IgD-negative memory B cell (primary cell): ENCODE data around the gene MYL2. TPM values are rescaled to one million over a fixed set of nuclear protein-coding genes. Genes with fewer than 3 reads are reported as not detected.
A peak's percentile ranks its signal among the peaks of the same experiment; 100 is the strongest.
"Not testable (repeated sequence)": the region's sequence is repeated elsewhere in the genome, so short reads cannot be mapped to it uniquely, and the experiment has no call there.

ENCODE experiments used
- H3K27ac Mint-ChIP-seq, 3 donors: one replicate each; pipeline ENCODE4 v1.8.0; 2020 to 2022; ENCODE audit warnings: mild to moderate bottlenecking in 3 of 3, mixed read lengths in 3 of 3, moderate library complexity in 1 of 3
- H3K27me3 Mint-ChIP-seq: one replicate; pipeline ENCODE4 v1.8.0; 2021; ENCODE audit warnings: mixed read lengths
- H3K36me3 Mint-ChIP-seq: one replicate; pipeline ENCODE4 v1.8.0; 2020; ENCODE audit warnings: mild to moderate bottlenecking, mixed read lengths
- H3K4me1 Mint-ChIP-seq, 3 donors: one replicate each; pipeline ENCODE4 v1.8.0; 2020 to 2022; ENCODE audit warnings: mixed read lengths in 3 of 3, mild to moderate bottlenecking in 1 of 3
- H3K4me3 Mint-ChIP-seq, 4 donors: one replicate each; pipeline ENCODE4 v1.8.0; 2020 to 2022; ENCODE audit warnings: mild to moderate bottlenecking in 4 of 4, mixed read lengths in 4 of 4, moderate library complexity in 3 of 4
- H3K9me3 Mint-ChIP-seq, 3 donors: one replicate each; pipeline ENCODE4 v1.8.0; 2020 to 2021; ENCODE audit warnings: mixed read lengths in 3 of 3, mild to moderate bottlenecking in 1 of 3
- polyA plus RNA-seq: library from polyadenylated mRNA; unstranded; fragments of 300-500 nt; fragmentation: Illumina TruSeq; gene quantifications from one replicate; pipeline ENCODE4 v1.2.3, GENCODE V29; 2021

MYL2 gene
- polyA plus RNA-seq: 0.88 TPM

- no peaks in the 10 kb centered on the region for H3K9me3 Mint-ChIP-seq
- H3K36me3 Mint-ChIP-seq: no peaks in the 10 kb centered on the region
- no peaks in the 10 kb centered on the region for H3K27me3 Mint-ChIP-seq
- no peak within 1 kb of the TSS for H3K4me3 Mint-ChIP-seq
- H3K4me1 Mint-ChIP-seq: peaks cover 0 to 10% (median 4%) of the 10 kb centered on the region in 3 donors
- peak within 1 kb of the TSS in 1 of 3 donors; percentile 72 for H3K27ac Mint-ChIP-seq
Observed at GRCh38 chr12:110920324-110920910, at the start of gene MYL2. Gene MYL2, minus strand, starts transcription at chr12:110920579. Its CDS starts 50 bp downstream, at chr12:110920529.

- no peaks in the 10 kb centered on the region for H3K4me1 Mint-ChIP-seq
- no peak overlapping the region for H3K4me3 Mint-ChIP-seq
- H3K9me3 Mint-ChIP-seq: peaks cover 0 to 2% (median under 1%) of the 10 kb centered on the region in 3 donors
- peaks cover 2% of the 10 kb centered on the region for H3K36me3 Mint-ChIP-seq
- H3K27me3 Mint-ChIP-seq: peaks cover 17% of the 10 kb centered on the region
- no peak overlapping the region for H3K27ac Mint-ChIP-seq
Observed at GRCh38 chr12:110966081-110966760, 45.8 kb upstream of the MYL2 start.

GRCh38 chr12:110965574-110965973 is 45.2 kb upstream of the MYL2 start:
- peaks cover 0 to 3% (median 2%) of the 10 kb centered on the region in 3 donors for H3K9me3 Mint-ChIP-seq
- no peaks in the 10 kb centered on the region for H3K4me1 Mint-ChIP-seq
- no peak overlapping the region for H3K27ac Mint-ChIP-seq
- H3K4me3 Mint-ChIP-seq: no peak overlapping the region
- peaks cover 2% of the 10 kb centered on the region for H3K36me3 Mint-ChIP-seq
- H3K27me3 Mint-ChIP-seq: peaks cover 20% of the 10 kb centered on the region

GRCh38 chr12:110960795-110961194 is 40.4 kb upstream of the MYL2 start:
- Mint-ChIP-seq H3K4me1 (no peaks in the 10 kb centered on the region), H3K36me3 (no peaks in the 10 kb centered on the region), H3K4me3 (no peak overlapping the region), H3K27ac (no peak overlapping the region), H3K27me3 (peaks cover 17% of the 10 kb centered on the region), H3K9me3 (peaks cover 2 to 4% (median 3%) of the 10 kb centered on the region in 3 donors)

GRCh38 chr12:110957652-110958051 is 37.3 kb upstream of the MYL2 start:
- H3K36me3 Mint-ChIP-seq: peaks cover 2% of the 10 kb centered on the region
- no peaks in the 10 kb centered on the region for H3K4me1 Mint-ChIP-seq
- peak overlapping the region in 1 of 4 donors; percentile 18 for H3K4me3 Mint-ChIP-seq
- no peak overlapping the region for H3K27ac Mint-ChIP-seq
- peaks cover 15% of the 10 kb centered on the region for H3K27me3 Mint-ChIP-seq
- peaks cover 2 to 6% (median 3%) of the 10 kb centered on the region in 3 donors for H3K9me3 Mint-ChIP-seq

GRCh38 chr12:110957159-110957558 is 36.8 kb upstream of the MYL2 start:
- peaks cover under 1 to 6% (median 5%) of the 10 kb centered on the region in 3 donors for H3K9me3 Mint-ChIP-seq

GRCh38 chr12:110950867-110951266 is 30.5 kb upstream of the MYL2 start:
- not testable (repeated sequence) for H3K27me3 Mint-ChIP-seq, H3K4me1 Mint-ChIP-seq, H3K36me3 Mint-ChIP-seq, H3K27ac Mint-ChIP-seq, H3K4me3 Mint-ChIP-seq
- H3K9me3 Mint-ChIP-seq: peaks cover 5 to 18% (median 7%) of the 10 kb centered on the region in 3 donors

More at GRCh38 chr12:110957159-110957558, 36.8 kb upstream of the MYL2 start:
- Mint-ChIP-seq H3K27ac (no peak overlapping the region), H3K4me1 (no peaks in the 10 kb centered on the region), H3K27me3 (peaks cover 13% of the 10 kb centered on the region), H3K4me3 (no peak overlapping the region), H3K36me3 (peaks cover 2% of the 10 kb centered on the region)

- peaks cover 6 to 22% (median 10%) of the 10 kb centered on the region in 3 donors for H3K9me3 Mint-ChIP-seq
- H3K36me3 Mint-ChIP-seq, H3K4me3 Mint-ChIP-seq, H3K27me3 Mint-ChIP-seq, H3K27ac Mint-ChIP-seq, H3K4me1 Mint-ChIP-seq: not testable (repeated sequence)
Observed at GRCh38 chr12:110950466-110950865, 30.1 kb upstream of the MYL2 start.

GRCh38 chr12:110948041-110948440 is 27.7 kb upstream of the MYL2 start:
- no peaks in the 10 kb centered on the region for H3K4me1 Mint-ChIP-seq
- peaks cover 2% of the 10 kb centered on the region for H3K27me3 Mint-ChIP-seq
- peaks cover 3% of the 10 kb centered on the region for H3K36me3 Mint-ChIP-seq
- H3K27ac Mint-ChIP-seq: no peak overlapping the region
- peaks cover 6 to 22% (median 14%) of the 10 kb centered on the region in 3 donors for H3K9me3 Mint-ChIP-seq
- H3K4me3 Mint-ChIP-seq: no peak overlapping the region

- Mint-ChIP-seq H3K4me1 (no peaks in the 10 kb centered on the region), H3K27me3 (no peaks in the 10 kb centered on the region), H3K4me3 (no peak overlapping the region), H3K36me3 (peaks cover 3% of the 10 kb centered on the region), H3K27ac (no peak overlapping the region), H3K9me3 (peaks cover 6 to 18% (median 11%) of the 10 kb centered on the region in 3 donors)
Observed at GRCh38 chr12:110943373-110943772, 23.0 kb upstream of the MYL2 start.

- Mint-ChIP-seq H3K27ac (no peak overlapping the region), H3K9me3 (peaks cover 3 to 11% (median 10%) of the 10 kb centered on the region in 3 donors), H3K36me3 (peaks cover 4% of the 10 kb centered on the region), H3K4me3 (no peak overlapping the region), H3K27me3 (peaks cover 3% of the 10 kb centered on the region), H3K4me1 (peaks cover 0 to 6% (median 5%) of the 10 kb centered on the region in 3 donors)
Observed at GRCh38 chr12:110941391-110941790, 21.0 kb upstream of the MYL2 start.

- H3K9me3 Mint-ChIP-seq: peaks cover 1 to 9% (median 5%) of the 10 kb centered on the region in 3 donors
- peaks cover 0 to 6% (median 5%) of the 10 kb centered on the region in 3 donors for H3K4me1 Mint-ChIP-seq
- H3K27ac Mint-ChIP-seq: no peak overlapping the region
- H3K4me3 Mint-ChIP-seq: no peak overlapping the region
- peaks cover 3% of the 10 kb centered on the region for H3K27me3 Mint-ChIP-seq
- H3K36me3 Mint-ChIP-seq: peaks cover 4% of the 10 kb centered on the region
Observed at GRCh38 chr12:110940933-110941332, 20.6 kb upstream of the MYL2 start.

- H3K36me3 Mint-ChIP-seq: peaks cover 4% of the 10 kb centered on the region
- no peak overlapping the region for H3K4me3 Mint-ChIP-seq
- H3K27ac Mint-ChIP-seq: no peak overlapping the region
- H3K27me3 Mint-ChIP-seq: peaks cover 3% of the 10 kb centered on the region
- H3K9me3 Mint-ChIP-seq: peaks cover 0 to 5% (median 0%) of the 10 kb centered on the region in 3 donors
- peaks cover 0 to 6% (median 5%) of the 10 kb centered on the region in 3 donors for H3K4me1 Mint-ChIP-seq
Observed at GRCh38 chr12:110940296-110940695, 19.9 kb upstream of the MYL2 start.

GRCh38 chr12:110937104-110937641 is 16.8 kb upstream of the MYL2 start:
- Mint-ChIP-seq H3K4me3 (peak overlapping the region in 1 of 4 donors; percentile 32), H3K36me3 (peaks cover 1% of the 10 kb centered on the region), H3K27me3 (peaks cover 3% of the 10 kb centered on the region), H3K4me1 (peaks cover 0 to 6% (median 5%) of the 10 kb centered on the region in 3 donors), H3K27ac (peak overlapping the region in 1 of 3 donors; percentile 39), H3K9me3 (no peaks in the 10 kb centered on the region)

GRCh38 chr12:110936367-110937103 is 16.2 kb upstream of the MYL2 start:
- Mint-ChIP-seq H3K9me3 (no peaks in the 10 kb centered on the region), H3K27ac (peak overlapping the region in 1 of 3 donors; percentile 69), H3K27me3 (peaks cover 3% of the 10 kb centered on the region), H3K36me3 (peaks cover 1% of the 10 kb centered on the region), H3K4me3 (no peak overlapping the region), H3K4me1 (peaks cover 0 to 6% (median 5%) of the 10 kb centered on the region in 3 donors)
